ENCODE results near the gene ACCS. TPM values are rescaled to one million over a fixed set of nuclear protein-coding genes. Genes with fewer than 3 reads are reported as not detected.

ACCS gene
- total RNA-seq, 1 experiment from 2014 or later, result 7.5 TPM

GRCh38 chr11:44029507-44029845 is 36.6 kb upstream of the ACCS start:
- no peak overlapping the region for H2AFZ ChIP-seq (ENCODE audit: low read length)
- no peak overlapping the region for H3K18ac ChIP-seq (ENCODE audit: insufficient read length, low read depth, low read length)
- H3K23ac ChIP-seq (ENCODE audit: insufficient read length, low read depth, low read length), result no peak overlapping the region
- H3K27me3 ChIP-seq (ENCODE audit: insufficient read depth, low read length), result no peaks in the 10 kb centered on the region
- DNase-seq, result no peak
- no peak overlapping the region for H4K5ac ChIP-seq (ENCODE audit: insufficient read length, low read depth, low read length)
- peaks cover 25 to 38% of the 10 kb centered on the region in 2 experiments for H3K4me1 Mint-ChIP-seq
- WGBS (ENCODE audit: extremely low coverage, insufficient read length, low lambda C conversion rate), result no CpG with 5 or more reads among the region's 1 CpG
- H3T11ph ChIP-seq (ENCODE audit: low read length), result no peak overlapping the region
- H3K9me3 Mint-ChIP-seq, result peaks cover 7 to 12% of the 10 kb centered on the region in 2 experiments
- H3K79me1 ChIP-seq (ENCODE audit: insufficient read depth, low read depth, low read length, poor library complexity, severe bottlenecking), result no peaks in the 10 kb centered on the region
- H4K91ac ChIP-seq (ENCODE audit: insufficient read length, low read depth, low read length), result no peak overlapping the region
- no peak overlapping the region for H3K14ac ChIP-seq (ENCODE audit: insufficient read depth, low read length)
- H3K56ac ChIP-seq (ENCODE audit: insufficient read length, low read depth, low read length), result no peak overlapping the region
- H3K9ac ChIP-seq (ENCODE audit: extremely low read depth, insufficient read length, low read length), result no peak overlapping the region
- H4K8ac ChIP-seq (replicated peaks; ENCODE audit: insufficient read length, low read depth, low read length), result no peak overlapping the region
- H3K23me2 ChIP-seq (ENCODE audit: insufficient read length, low read depth, low read length, poor library complexity, severe bottlenecking), result no peaks in the 10 kb centered on the region
- peaks cover 6% of the 10 kb centered on the region; the same call in 1 of the 2 replicates for H3K4me1 ChIP-seq (ENCODE audit: insufficient read depth, low read length)
- no peaks in the 10 kb centered on the region for H3K79me2 ChIP-seq (ENCODE audit: insufficient read depth, low read length)
- no peak overlapping the region for H3K27ac Mint-ChIP-seq
- no peak for TF ChIP-seq CTCF (conservative IDR thresholded peaks at IDR 0.05)
- no peaks in the 10 kb centered on the region for H4K20me1 ChIP-seq (ENCODE audit: control insufficient read depth, insufficient read depth, insufficient read length)
- no peak overlapping the region for H2BK5ac ChIP-seq (ENCODE audit: insufficient read length, low read length)
- no peak overlapping the region for H3K4ac ChIP-seq (ENCODE audit: low read depth, low read length)
- no peak overlapping the region for H3K4me3 Mint-ChIP-seq
- H3K9me3 ChIP-seq (ENCODE audit: control insufficient read depth, low read depth, low read length), result no peaks in the 10 kb centered on the region
- no peak overlapping the region for H2BK20ac ChIP-seq (ENCODE audit: low read depth, low read length, poor library complexity, severe bottlenecking)
- no peak overlapping the region for H3K4me2 ChIP-seq (ENCODE audit: insufficient read depth, insufficient read length, low read length)
- H3K27ac ChIP-seq (ENCODE audit: insufficient read length, low read depth, low read length), result no peak overlapping the region
- H2BK12ac ChIP-seq (ENCODE audit: insufficient read length, low read depth, low read length), result no peak overlapping the region
- H2AK5ac ChIP-seq (ENCODE audit: insufficient read length, low read length), result no peak overlapping the region
- H2BK120ac ChIP-seq (ENCODE audit: low read depth, low read length, poor library complexity, severe bottlenecking), result no peak overlapping the region
- H3K36me3 Mint-ChIP-seq (ENCODE audit: insufficient read depth in 1 of 3, low read depth in 3 of 3), result peaks cover 0 to 12% (median 3%) of the 10 kb centered on the region in 3 experiments; a peak in 4 of 7 replicates
- no peak overlapping the region for H2BK15ac ChIP-seq (ENCODE audit: low read depth, low read length)
- peaks cover 22% of the 10 kb centered on the region for H3K27me3 Mint-ChIP-seq (ENCODE audit: low read depth)

All from H9 (cell line).